CD14-positive monocyte (primary cell): ENCODE measurements around the gene CELSR1. TPM values are rescaled to one million over a fixed set of nuclear protein-coding genes. Genes with fewer than 3 reads are reported as not detected.

ENCODE experiments used
- DNase-seq, 3 donors: peaks; one replicate each; pipeline ENCODE4 v3.0.0-alpha.2; 2011 to 2022
- H2AFZ ChIP-seq: 2 replicates; pipeline ENCODE4 v1.6.0; 2012; ENCODE audit warnings: mild to moderate bottlenecking, low read depth, low read length, inconsistent platforms; ENCODE audit not compliant: insufficient read depth, poor library complexity, severe bottlenecking
- H3K27ac ChIP-seq, 2 donors: 1 replicate in 1 of 2; 2 replicates in 1 of 2; pipeline ENCODE4 v1.5.1; 2012 to 2013; ENCODE audit warnings: low read length in 2 of 2, control low read depth in 1 of 2, inconsistent platforms in 1 of 2, low read depth in 1 of 2, mild to moderate bottlenecking in 1 of 2
- H3K27me3 ChIP-seq, 2 donors: one replicate each; pipeline versions ENCODE4 v1.6.0 to v1.6.1; 2011 to 2013; ENCODE audit warnings: low read length in 2 of 2; ENCODE audit not compliant: control insufficient read depth in 2 of 2, insufficient read depth in 2 of 2
- H3K36me3 ChIP-seq, 2 donors: replicated peaks in 1 of 2; 1 replicate in 1 of 2; 2 replicates in 1 of 2; pipeline versions ENCODE4 v1.5.1 to v1.6.1; 2012 to 2013; ENCODE audit warnings: low read length in 2 of 2, control low read depth in 1 of 2, inconsistent platforms in 1 of 2, mild to moderate bottlenecking in 1 of 2; ENCODE audit not compliant: insufficient read depth in 2 of 2, control insufficient read depth in 1 of 2
- H3K4me1 ChIP-seq, 2 donors: 1 replicate in 1 of 2; 2 replicates in 1 of 2; pipeline versions ENCODE4 v1.5.1 to v1.6.1; 2012 to 2013; ENCODE audit warnings: low read length in 2 of 2, control low read depth in 1 of 2, inconsistent platforms in 1 of 2, mild to moderate bottlenecking in 1 of 2, moderate library complexity in 1 of 2; ENCODE audit not compliant: insufficient read depth in 2 of 2, control insufficient read depth in 1 of 2
- H3K4me2 ChIP-seq: replicated peaks from 2 replicates; pipeline ENCODE3; 2012; ENCODE audit warnings: low read length, moderate library complexity, mild to moderate bottlenecking; ENCODE audit not compliant: poor library complexity, severe bottlenecking; ENCODE audit errors: extremely low read depth
- H3K4me3 ChIP-seq, 3 experiments: fragments of 200-600 bp in 1 of 3; sonication (generic) in 1 of 3; replicated peaks in 1 of 3; 1 replicate in 2 of 3; 2 replicates in 1 of 3; pipeline ENCODE4 v1.5.1; 2011 to 2013; ENCODE audit warnings: low read length in 3 of 3, mild to moderate bottlenecking in 3 of 3, control low read depth in 2 of 3, low read depth in 2 of 3, inconsistent platforms in 1 of 3, moderate library complexity in 1 of 3
- H3K79me2 ChIP-seq: 2 replicates; pipeline ENCODE4 v1.6.0; 2012; ENCODE audit warnings: mild to moderate bottlenecking, control low read depth, inconsistent platforms, low read length, moderate library complexity; ENCODE audit not compliant: insufficient read depth
- H3K9ac ChIP-seq: 2 replicates; pipeline ENCODE4 v1.6.0; 2017; ENCODE audit warnings: low read length, mild to moderate bottlenecking; ENCODE audit not compliant: insufficient read depth, poor library complexity, severe bottlenecking
- H3K9me3 ChIP-seq, 2 donors: replicated peaks in 1 of 2; 1 replicate in 1 of 2; 2 replicates in 1 of 2; pipeline versions ENCODE4 v1.5.1 to v1.6.1; 2012 to 2013; ENCODE audit warnings: low read length in 2 of 2, control low read depth in 1 of 2; ENCODE audit not compliant: control insufficient read depth in 1 of 2, insufficient read depth in 1 of 2
- H4K20me1 ChIP-seq: 2 replicates; pipeline ENCODE4 v1.6.0; 2012; ENCODE audit warnings: mild to moderate bottlenecking, low read length, control low read depth, moderate library complexity; ENCODE audit not compliant: insufficient read depth
- H3K27ac Mint-ChIP-seq, 7 donors: one replicate each; pipeline ENCODE4 v1.8.0; 2020; ENCODE audit warnings: mild to moderate bottlenecking in 7 of 7, mixed read lengths in 7 of 7, moderate library complexity in 6 of 7, inconsistent platforms in 2 of 7
- H3K27me3 Mint-ChIP-seq, 3 donors: one replicate each; pipeline ENCODE4 v1.8.0; 2021 to 2022; ENCODE audit warnings: low read depth in 3 of 3, mild to moderate bottlenecking in 3 of 3, mixed read lengths in 3 of 3, moderate library complexity in 3 of 3, inconsistent platforms in 1 of 3
- H3K36me3 Mint-ChIP-seq, 2 donors: one replicate each; pipeline ENCODE4 v1.8.0; 2020; ENCODE audit warnings: mixed read lengths in 2 of 2, inconsistent platforms in 1 of 2, mild to moderate bottlenecking in 1 of 2
- H3K4me1 Mint-ChIP-seq: one replicate; pipeline ENCODE4 v1.8.0; 2020; ENCODE audit warnings: mild to moderate bottlenecking, mixed read lengths
- H3K4me3 Mint-ChIP-seq, 2 donors: one replicate each; pipeline ENCODE4 v1.8.0; 2020; ENCODE audit warnings: mild to moderate bottlenecking in 2 of 2, mixed read lengths in 2 of 2, moderate library complexity in 1 of 2
- H3K9me3 Mint-ChIP-seq, 7 donors: one replicate each; pipeline ENCODE4 v1.8.0; 2020 to 2022; ENCODE audit warnings: mixed read lengths in 7 of 7, mild to moderate bottlenecking in 6 of 7, moderate library complexity in 6 of 7, inconsistent platforms in 2 of 7
- WGBS: methylation state at CpG from one replicate; pipeline ENCODE4 v1.1.5; 2013; ENCODE audit warnings: missing lambda C conversion rate; ENCODE audit not compliant: insufficient coverage; 5-methylcytosine and 5-hydroxymethylcytosine counted together
- intact Hi-C, 2 donors: fragments of 100-400 bp; cut with micrococcal nuclease; formaldehyde crosslinking; loops; one replicate each; pipeline versions ENCODE4 v1.15.0 to v1.15.1; 2023
- polyA plus RNA-seq, 3 donors: library from polyadenylated mRNA; depleted of rRNA in 1 of 3; unstranded in 2 of 3; stranded (reverse) in 1 of 3; fragments of 300-500 nt in 2 of 3; fragments of >200 nt in 1 of 3; fragmentation: Illumina TruSeq in 2 of 3; gene quantifications; 1 replicate in 2 of 3; 2 replicates in 1 of 3; pipeline ENCODE4 v1.2.3, GENCODE V29; 2012 to 2021
- TF ChIP-seq, protein P1 (sequence below): fragments of 200-600 bp; IDR thresholded peaks from one replicate; pipeline ENCODE4 v1.8.0; 2022; ENCODE audit warnings: antibody characterized with exemption, mild to moderate bottlenecking

CELSR1 gene
- polyA plus RNA-seq, 3 donors = 0.16 TPM; not detected in 2

- H3K36me3 Mint-ChIP-seq = peaks cover 54 to 68% of the 10 kb centered on the region in 2 donors
- H2AFZ ChIP-seq = no peak overlapping the region
- no peaks in the 10 kb centered on the region for H3K4me1 Mint-ChIP-seq
- no peak overlapping the region for H3K9ac ChIP-seq
- no peak overlapping the region for H3K4me3 ChIP-seq
- TF ChIP-seq, protein P1, sequence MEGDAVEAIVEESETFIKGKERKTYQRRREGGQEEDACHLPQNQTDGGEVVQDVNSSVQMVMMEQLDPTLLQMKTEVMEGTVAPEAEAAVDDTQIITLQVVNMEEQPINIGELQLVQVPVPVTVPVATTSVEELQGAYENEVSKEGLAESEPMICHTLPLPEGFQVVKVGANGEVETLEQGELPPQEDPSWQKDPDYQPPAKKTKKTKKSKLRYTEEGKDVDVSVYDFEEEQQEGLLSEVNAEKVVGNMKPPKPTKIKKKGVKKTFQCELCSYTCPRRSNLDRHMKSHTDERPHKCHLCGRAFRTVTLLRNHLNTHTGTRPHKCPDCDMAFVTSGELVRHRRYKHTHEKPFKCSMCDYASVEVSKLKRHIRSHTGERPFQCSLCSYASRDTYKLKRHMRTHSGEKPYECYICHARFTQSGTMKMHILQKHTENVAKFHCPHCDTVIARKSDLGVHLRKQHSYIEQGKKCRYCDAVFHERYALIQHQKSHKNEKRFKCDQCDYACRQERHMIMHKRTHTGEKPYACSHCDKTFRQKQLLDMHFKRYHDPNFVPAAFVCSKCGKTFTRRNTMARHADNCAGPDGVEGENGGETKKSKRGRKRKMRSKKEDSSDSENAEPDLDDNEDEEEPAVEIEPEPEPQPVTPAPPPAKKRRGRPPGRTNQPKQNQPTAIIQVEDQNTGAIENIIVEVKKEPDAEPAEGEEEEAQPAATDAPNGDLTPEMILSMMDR = no peak
- H3K27me3 Mint-ChIP-seq = peaks cover 2 to 7% (median 3%) of the 10 kb centered on the region in 3 donors
- H3K27ac ChIP-seq = no peak overlapping the region
- no peak overlapping the region for H3K27ac Mint-ChIP-seq
- peaks cover 51 to 59% of the 10 kb centered on the region in 2 donors for H3K36me3 ChIP-seq
- H3K79me2 ChIP-seq = no peaks in the 10 kb centered on the region
- H3K9me3 ChIP-seq = no peaks in the 10 kb centered on the region
- DNase-seq = no peak
- H3K9me3 Mint-ChIP-seq = peaks cover 0 to 3% (median 0%) of the 10 kb centered on the region in 7 donors
- H3K4me3 Mint-ChIP-seq = no peak overlapping the region
- no peaks in the 10 kb centered on the region for H3K27me3 ChIP-seq
- peaks cover 18% of the 10 kb centered on the region for H4K20me1 ChIP-seq
- H3K4me2 ChIP-seq = no peak overlapping the region
- intact Hi-C loops = no loop called here
- H3K4me1 ChIP-seq = no peaks in the 10 kb centered on the region
- WGBS = 95% methylated on average over 21 of the region's 23 CpGs
These were observed 180.6 kb downstream of the CELSR1 start for GRCh38 chr22:46356496-46357480.

DNA sequence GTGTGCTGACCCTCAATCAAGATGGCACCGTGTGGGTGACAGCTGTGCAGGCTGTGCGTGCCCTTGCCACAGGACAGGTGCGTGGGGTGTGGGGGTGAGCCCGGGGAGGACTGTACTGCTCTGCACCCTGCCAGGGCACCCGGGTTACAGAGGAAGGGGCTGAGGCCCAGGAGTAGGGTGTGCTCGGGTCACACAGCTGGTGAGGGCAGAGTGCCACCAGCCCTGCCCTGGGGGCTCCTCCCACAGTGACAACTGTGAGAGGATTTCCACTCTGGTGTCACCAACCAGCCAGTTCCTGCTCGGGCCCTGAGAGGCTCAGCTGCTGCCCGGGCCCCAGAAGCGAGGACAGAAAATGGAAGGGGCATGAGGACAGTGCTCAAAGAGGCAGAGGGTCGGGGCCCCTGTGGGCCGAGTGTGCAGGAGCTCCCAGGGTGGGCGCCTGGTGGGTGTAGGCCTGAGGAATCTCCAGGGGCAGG lies 181.4 kb downstream of the CELSR1 start:
- peaks cover 0 to 3% (median 0%) of the 10 kb centered on the region in 7 donors for H3K9me3 Mint-ChIP-seq
- no peaks in the 10 kb centered on the region for H3K4me1 Mint-ChIP-seq
- H3K27ac Mint-ChIP-seq = no peak overlapping the region
- Histone ChIP-seq H4K20me1 (peaks cover 18% of the 10 kb centered on the region), H3K4me1 (no peaks in the 10 kb centered on the region), H3K4me3 (no peak overlapping the region), H3K4me2 (no peak overlapping the region), H3K9ac (no peak overlapping the region), H2AFZ (no peak overlapping the region), H3K36me3 (peaks cover 58 to 66% of the 10 kb centered on the region in 2 donors), H3K27me3 (no peaks in the 10 kb centered on the region), H3K27ac (no peak overlapping the region), H3K9me3 (no peaks in the 10 kb centered on the region), H3K79me2 (no peaks in the 10 kb centered on the region)
- 91% methylated on average over 11 of the region's 12 CpGs for WGBS
- DNase-seq = no peak
- peaks cover 62 to 76% of the 10 kb centered on the region in 2 donors for H3K36me3 Mint-ChIP-seq
- H3K27me3 Mint-ChIP-seq = peaks cover 0 to 7% (median 2%) of the 10 kb centered on the region in 3 donors
- TF ChIP-seq, protein P1 = no peak
- H3K4me3 Mint-ChIP-seq = no peak overlapping the region
- intact Hi-C loops = no loop called here
